ENCODE data around the gene SLC15A4. TPM values are rescaled to one million over a fixed set of nuclear protein-coding genes. Genes with fewer than 3 reads are reported as not detected.

SLC15A4 gene
- polyA plus RNA-seq, 3 donors: 5.4 to 46.6 (median 14.8) TPM

DNA sequence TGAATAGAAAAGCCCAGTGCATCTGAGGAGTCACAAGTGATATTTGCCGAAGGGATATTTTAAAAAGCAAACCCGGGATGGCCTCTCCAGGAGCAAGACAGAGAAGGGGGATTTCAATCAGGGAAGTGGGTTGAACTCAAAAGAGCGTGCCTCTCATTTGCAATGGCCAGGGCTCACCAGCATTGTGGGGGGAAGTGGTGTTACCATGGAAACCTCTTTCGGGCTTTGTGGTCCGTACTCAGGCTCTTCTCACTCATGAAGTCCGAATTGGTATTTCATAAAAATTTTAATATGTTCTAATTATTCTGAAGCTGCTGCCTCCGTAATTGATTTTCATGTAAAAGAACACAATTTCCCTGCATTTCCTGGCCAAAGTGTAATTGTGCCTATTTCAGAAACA, 79.8 kb downstream of the SLC15A4 start:
- Histone ChIP-seq H3K9me3 (replicated peaks in 1 of 2; ENCODE audit: control insufficient read depth in 1 of 2, insufficient read depth in 1 of 2, low read length in 2 of 2) (no peaks in the 10 kb centered on the region), H4K20me1 (ENCODE audit: insufficient read depth, low read length) (no peaks in the 10 kb centered on the region), H3K9ac (ENCODE audit: insufficient read depth, low read length, poor library complexity, severe bottlenecking) (no peak overlapping the region), H2AFZ (ENCODE audit: insufficient read depth, low read depth, low read length, poor library complexity, severe bottlenecking) (no peak overlapping the region), H3K4me3 (replicated peaks in 1 of 3; ENCODE audit: low read depth in 2 of 3, low read length in 3 of 3) (no peak overlapping the region), H3K4me2 (replicated peaks; ENCODE audit: extremely low read depth, low read length, poor library complexity, severe bottlenecking) (no peak overlapping the region), H3K27ac (ENCODE audit: low read depth in 1 of 2, low read length in 2 of 2) (no peak overlapping the region), H3K36me3 (replicated peaks in 1 of 2; ENCODE audit: control insufficient read depth in 1 of 2, insufficient read depth in 2 of 2, low read length in 2 of 2) (no peaks in the 10 kb centered on the region), H3K79me2 (ENCODE audit: insufficient read depth, low read length) (no peaks in the 10 kb centered on the region), H3K4me1 (ENCODE audit: control insufficient read depth in 1 of 2, insufficient read depth in 2 of 2, low read length in 2 of 2) (no peaks in the 10 kb centered on the region), H3K27me3 (ENCODE audit: control insufficient read depth in 2 of 2, insufficient read depth in 2 of 2, low read length in 2 of 2) (no peaks in the 10 kb centered on the region)
- H3K36me3 Mint-ChIP-seq: no peaks in the 10 kb centered on the region
- no peak overlapping the region for H3K4me3 Mint-ChIP-seq
- WGBS (ENCODE audit: insufficient coverage): 78% methylated on average over 3 of the region's 7 CpGs
- DNase-seq: no peak
- TF ChIP-seq, protein P1, sequence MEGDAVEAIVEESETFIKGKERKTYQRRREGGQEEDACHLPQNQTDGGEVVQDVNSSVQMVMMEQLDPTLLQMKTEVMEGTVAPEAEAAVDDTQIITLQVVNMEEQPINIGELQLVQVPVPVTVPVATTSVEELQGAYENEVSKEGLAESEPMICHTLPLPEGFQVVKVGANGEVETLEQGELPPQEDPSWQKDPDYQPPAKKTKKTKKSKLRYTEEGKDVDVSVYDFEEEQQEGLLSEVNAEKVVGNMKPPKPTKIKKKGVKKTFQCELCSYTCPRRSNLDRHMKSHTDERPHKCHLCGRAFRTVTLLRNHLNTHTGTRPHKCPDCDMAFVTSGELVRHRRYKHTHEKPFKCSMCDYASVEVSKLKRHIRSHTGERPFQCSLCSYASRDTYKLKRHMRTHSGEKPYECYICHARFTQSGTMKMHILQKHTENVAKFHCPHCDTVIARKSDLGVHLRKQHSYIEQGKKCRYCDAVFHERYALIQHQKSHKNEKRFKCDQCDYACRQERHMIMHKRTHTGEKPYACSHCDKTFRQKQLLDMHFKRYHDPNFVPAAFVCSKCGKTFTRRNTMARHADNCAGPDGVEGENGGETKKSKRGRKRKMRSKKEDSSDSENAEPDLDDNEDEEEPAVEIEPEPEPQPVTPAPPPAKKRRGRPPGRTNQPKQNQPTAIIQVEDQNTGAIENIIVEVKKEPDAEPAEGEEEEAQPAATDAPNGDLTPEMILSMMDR (IDR thresholded peaks at IDR 0.05): no peak
- peak overlapping the region in 1 of 7 donors; percentile 16 for H3K27ac Mint-ChIP-seq
- intact Hi-C loops (cut with micrococcal nuclease): no loop called here
- peaks cover 0 to 9% (median 5%) of the 10 kb centered on the region in 7 donors for H3K9me3 Mint-ChIP-seq
- peaks cover 4 to 23% (median 16%) of the 10 kb centered on the region in 3 donors for H3K27me3 Mint-ChIP-seq (ENCODE audit: low read depth in 3 of 3)
- no peaks in the 10 kb centered on the region for H3K4me1 Mint-ChIP-seq

Other genes starting within 250 kb of the SLC15A4 start
- gene GLT1D1, start 29.5 kb upstream of the SLC15A4 start, polyA plus RNA-seq: 10 to 100 TPM; 40.6 to 55.6 (median 53.3) TPM

Data from CD14-positive monocyte (primary cell).